Measurements from ENCODE around the gene EPC2.

DNA sequence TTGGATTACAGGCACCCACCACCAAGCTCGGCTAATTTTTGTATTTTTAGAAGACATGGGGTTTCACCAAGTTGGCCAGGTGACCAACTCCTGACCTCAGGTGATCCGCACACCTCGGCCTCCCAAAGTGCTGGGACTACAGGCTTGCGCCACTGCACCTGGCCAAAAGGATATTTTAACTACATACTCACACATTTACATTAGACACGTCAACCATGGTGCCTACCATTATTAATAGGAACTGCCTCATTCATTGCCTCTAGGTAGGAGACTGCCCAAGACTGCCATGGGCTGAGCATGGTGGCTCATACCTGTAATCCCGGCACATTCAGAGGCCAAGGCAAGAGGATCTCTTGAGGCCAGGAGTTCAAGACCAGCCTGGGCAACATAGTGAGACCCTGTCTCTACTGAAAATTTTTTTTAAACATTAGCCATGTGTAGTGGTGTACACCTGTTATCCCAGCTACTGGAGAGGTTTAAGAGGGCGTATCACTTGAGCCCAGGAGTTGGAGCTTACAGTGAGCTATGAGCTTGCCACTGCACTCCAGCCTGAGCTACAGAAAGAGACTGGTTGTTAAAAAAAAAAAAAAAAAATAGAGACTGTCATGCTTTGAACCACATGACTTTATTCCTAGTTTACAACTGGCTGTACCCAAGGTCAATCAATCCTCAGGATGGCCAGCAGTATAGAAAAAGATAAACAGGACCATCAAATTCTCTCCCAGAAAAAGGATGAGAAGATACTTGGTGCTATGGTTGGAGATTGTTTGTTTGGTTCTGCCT, 31.1 kb upstream of the EPC2 start:
- TF ChIP-seq ZNF219 (CRISPR knock-in tag; IDR thresholded peaks at IDR 0.05; ENCODE audit: borderline replicate concordance) (no peak), TP53 (CRISPR knock-in tag; IDR thresholded peaks at IDR 0.05) (no peak), ZNF138 (CRISPR knock-in tag; conservative IDR thresholded peaks at IDR 0.05) (no peak), RORB (CRISPR knock-in tag; IDR thresholded peaks at IDR 0.05) (no peak), TEAD4 (CRISPR knock-in tag; IDR thresholded peaks at IDR 0.05) (no peak), FOXJ3 (CRISPR knock-in tag; IDR thresholded peaks at IDR 0.05; ENCODE audit: borderline replicate concordance) (no peak), ZNF512 (CRISPR knock-in tag; IDR thresholded peaks at IDR 0.05; ENCODE audit: borderline replicate concordance) (no peak), CREM (CRISPR knock-in tag; IDR thresholded peaks at IDR 0.05) (no peak)
- TF ChIP-seq, protein P1, sequence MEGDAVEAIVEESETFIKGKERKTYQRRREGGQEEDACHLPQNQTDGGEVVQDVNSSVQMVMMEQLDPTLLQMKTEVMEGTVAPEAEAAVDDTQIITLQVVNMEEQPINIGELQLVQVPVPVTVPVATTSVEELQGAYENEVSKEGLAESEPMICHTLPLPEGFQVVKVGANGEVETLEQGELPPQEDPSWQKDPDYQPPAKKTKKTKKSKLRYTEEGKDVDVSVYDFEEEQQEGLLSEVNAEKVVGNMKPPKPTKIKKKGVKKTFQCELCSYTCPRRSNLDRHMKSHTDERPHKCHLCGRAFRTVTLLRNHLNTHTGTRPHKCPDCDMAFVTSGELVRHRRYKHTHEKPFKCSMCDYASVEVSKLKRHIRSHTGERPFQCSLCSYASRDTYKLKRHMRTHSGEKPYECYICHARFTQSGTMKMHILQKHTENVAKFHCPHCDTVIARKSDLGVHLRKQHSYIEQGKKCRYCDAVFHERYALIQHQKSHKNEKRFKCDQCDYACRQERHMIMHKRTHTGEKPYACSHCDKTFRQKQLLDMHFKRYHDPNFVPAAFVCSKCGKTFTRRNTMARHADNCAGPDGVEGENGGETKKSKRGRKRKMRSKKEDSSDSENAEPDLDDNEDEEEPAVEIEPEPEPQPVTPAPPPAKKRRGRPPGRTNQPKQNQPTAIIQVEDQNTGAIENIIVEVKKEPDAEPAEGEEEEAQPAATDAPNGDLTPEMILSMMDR (IDR thresholded peaks at IDR 0.05): no peak
- TF ChIP-seq, protein P2, sequence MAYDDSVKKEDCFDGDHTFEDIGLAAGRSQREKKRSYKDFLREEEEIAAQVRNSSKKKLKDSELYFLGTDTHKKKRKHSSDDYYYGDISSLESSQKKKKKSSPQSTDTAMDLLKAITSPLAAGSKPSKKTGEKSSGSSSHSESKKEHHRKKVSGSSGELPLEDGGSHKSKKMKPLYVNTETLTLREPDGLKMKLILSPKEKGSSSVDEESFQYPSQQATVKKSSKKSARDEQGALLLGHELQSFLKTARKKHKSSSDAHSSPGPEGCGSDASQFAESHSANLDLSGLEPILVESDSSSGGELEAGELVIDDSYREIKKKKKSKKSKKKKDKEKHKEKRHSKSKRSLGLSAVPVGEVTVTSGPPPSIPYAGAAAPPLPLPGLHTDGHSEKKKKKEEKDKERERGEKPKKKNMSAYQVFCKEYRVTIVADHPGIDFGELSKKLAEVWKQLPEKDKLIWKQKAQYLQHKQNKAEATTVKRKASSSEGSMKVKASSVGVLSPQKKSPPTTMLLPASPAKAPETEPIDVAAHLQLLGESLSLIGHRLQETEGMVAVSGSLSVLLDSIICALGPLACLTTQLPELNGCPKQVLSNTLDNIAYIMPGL (CRISPR knock-in tag; IDR thresholded peaks at IDR 0.05): no peak
- TF ChIP-seq, protein P3, sequence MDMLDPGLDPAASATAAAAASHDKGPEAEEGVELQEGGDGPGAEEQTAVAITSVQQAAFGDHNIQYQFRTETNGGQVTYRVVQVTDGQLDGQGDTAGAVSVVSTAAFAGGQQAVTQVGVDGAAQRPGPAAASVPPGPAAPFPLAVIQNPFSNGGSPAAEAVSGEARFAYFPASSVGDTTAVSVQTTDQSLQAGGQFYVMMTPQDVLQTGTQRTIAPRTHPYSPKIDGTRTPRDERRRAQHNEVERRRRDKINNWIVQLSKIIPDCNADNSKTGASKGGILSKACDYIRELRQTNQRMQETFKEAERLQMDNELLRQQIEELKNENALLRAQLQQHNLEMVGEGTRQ (CRISPR knock-in tag; IDR thresholded peaks at IDR 0.05): no peak

Measured in WTC11 (cell line).